Kidney glomerular epithelial cell (primary cell): ENCODE measurements around the gene LSM12.

Experiments
- DNase-seq: peaks from one replicate; lab custom pipeline; 2025; lab: John Stamatoyannopoulos, UW

LSM12 gene

GRCh38 chr17:44095647-44096496, 29.4 kb upstream of the LSM12 start:
- DNase-seq, result peak; percentile 63

GRCh38 chr17:44095388-44095646, 28.8 kb upstream of the LSM12 start:
- no peak for DNase-seq

- DNase-seq, result no peak
These were observed 28.4 kb upstream of the LSM12 start for GRCh38 chr17:44094701-44095387.

- no peak for DNase-seq
These were observed 26.9 kb upstream of the LSM12 start for GRCh38 chr17:44093231-44093900.

- no peak for DNase-seq
These were observed 25.6 kb upstream of the LSM12 start for GRCh38 chr17:44092051-44092450.

GRCh38 chr17:44091200-44091997, 24.9 kb upstream of the LSM12 start:
- DNase-seq, result no peak

- no peak for DNase-seq
These were observed 21.8 kb upstream of the LSM12 start for GRCh38 chr17:44088254-44088653.

GRCh38 chr17:44087319-44087718, 20.8 kb upstream of the LSM12 start:
- DNase-seq, result no peak

- peak; percentile 80 for DNase-seq
These were observed 20.2 kb upstream of the LSM12 start for GRCh38 chr17:44086364-44087311.

GRCh38 chr17:44085908-44086307, 19.4 kb upstream of the LSM12 start:
- no peak for DNase-seq

- no peak for DNase-seq
These were observed 18.4 kb upstream of the LSM12 start for GRCh38 chr17:44084921-44085320.

GRCh38 chr17:44084131-44084538, 17.7 kb upstream of the LSM12 start:
- DNase-seq, result no peak

- no peak for DNase-seq
These were observed 16.9 kb upstream of the LSM12 start for GRCh38 chr17:44083250-44083849.

- DNase-seq, result no peak
These were observed 15.9 kb upstream of the LSM12 start for GRCh38 chr17:44082256-44082927.

- DNase-seq, result no peak
These were observed 15.2 kb upstream of the LSM12 start for GRCh38 chr17:44081681-44082080.

- DNase-seq, result no peak
These were observed 13.7 kb upstream of the LSM12 start for GRCh38 chr17:44079877-44080821.

- no peak for DNase-seq
These were observed 11.9 kb upstream of the LSM12 start for GRCh38 chr17:44078412-44078811.

- no peak for DNase-seq
These were observed 11.1 kb upstream of the LSM12 start for GRCh38 chr17:44077595-44077909.
